GM12873 (cell line): ENCODE results near the gene BRF1.

Experiments used
- TF ChIP-seq, protein P1 (sequence below): IDR thresholded peaks from 2 replicates; pipeline ENCODE4 v1.5.1; 2012; ENCODE audit warnings: low read depth, mild to moderate bottlenecking, moderate library complexity, low read length, control low read depth; ENCODE audit not compliant: insufficient read depth; ENCODE audit errors: missing control alignments

BRF1 gene

DNA sequence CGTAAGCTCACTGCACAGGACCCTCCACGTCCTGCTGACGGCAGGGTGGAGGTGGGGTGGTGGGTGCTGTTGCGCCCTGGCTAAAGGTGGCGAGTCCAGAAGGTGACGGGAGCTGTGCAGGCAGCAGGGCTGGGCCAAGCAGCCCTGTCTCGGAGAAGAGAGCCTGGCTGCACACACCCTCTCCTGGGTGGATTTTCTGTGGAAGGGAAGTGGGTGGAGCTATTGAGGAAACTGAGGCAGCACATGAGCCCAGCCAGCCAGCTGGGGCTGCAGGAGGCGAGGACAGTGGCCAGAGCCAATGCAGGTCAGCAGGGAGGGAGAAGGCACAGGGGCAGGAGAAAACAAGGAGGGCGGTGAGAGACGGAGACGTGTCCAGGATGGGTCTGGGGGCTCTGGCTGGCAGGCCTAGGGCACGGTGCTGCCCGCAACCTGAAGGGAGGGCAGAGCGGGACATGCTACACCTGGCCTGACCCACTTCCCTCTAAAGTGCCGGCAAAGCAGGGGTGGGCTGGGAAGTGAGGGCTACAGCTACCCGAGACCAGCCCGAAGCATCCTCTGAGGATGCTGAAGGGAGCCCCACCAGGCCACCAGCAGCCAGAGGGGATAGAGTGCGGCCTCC is 32.0 kb downstream of the BRF1 start:
- TF ChIP-seq, protein P1, sequence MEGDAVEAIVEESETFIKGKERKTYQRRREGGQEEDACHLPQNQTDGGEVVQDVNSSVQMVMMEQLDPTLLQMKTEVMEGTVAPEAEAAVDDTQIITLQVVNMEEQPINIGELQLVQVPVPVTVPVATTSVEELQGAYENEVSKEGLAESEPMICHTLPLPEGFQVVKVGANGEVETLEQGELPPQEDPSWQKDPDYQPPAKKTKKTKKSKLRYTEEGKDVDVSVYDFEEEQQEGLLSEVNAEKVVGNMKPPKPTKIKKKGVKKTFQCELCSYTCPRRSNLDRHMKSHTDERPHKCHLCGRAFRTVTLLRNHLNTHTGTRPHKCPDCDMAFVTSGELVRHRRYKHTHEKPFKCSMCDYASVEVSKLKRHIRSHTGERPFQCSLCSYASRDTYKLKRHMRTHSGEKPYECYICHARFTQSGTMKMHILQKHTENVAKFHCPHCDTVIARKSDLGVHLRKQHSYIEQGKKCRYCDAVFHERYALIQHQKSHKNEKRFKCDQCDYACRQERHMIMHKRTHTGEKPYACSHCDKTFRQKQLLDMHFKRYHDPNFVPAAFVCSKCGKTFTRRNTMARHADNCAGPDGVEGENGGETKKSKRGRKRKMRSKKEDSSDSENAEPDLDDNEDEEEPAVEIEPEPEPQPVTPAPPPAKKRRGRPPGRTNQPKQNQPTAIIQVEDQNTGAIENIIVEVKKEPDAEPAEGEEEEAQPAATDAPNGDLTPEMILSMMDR: no peak

DNA sequence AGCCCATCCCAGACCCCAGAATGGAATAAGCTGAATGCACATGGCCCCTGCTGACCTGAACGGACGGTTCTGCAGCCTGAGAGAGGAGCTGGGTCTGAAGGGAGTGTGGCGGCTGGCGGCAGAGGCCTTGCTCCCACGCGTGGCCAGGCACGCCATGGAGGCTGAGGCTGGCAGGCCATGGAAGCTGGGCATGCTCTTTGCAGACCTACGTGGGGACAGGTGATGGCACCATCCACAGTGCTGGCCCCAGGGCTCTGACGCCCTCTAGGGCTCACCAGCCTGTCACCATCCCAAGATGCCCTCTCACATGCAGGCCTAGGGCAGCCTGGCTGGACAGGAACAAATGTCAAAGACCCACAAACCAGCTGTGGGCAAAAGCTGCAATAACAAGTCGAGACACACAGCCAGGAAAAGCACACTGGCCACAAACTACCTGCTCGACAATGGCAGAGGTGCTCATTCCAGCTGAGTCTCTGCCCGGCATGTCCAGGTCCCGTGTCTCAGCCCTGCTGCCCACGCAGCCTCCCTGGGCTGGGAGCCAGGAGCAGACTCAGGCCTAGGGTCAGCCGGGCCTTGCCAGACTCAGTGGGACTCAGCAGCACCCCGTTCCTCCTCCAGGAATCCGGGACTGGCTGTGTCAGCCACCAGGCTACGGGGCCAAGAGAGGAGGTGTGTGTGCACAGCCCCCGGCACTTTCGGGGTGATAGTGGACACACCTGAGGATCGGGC is 32.8 kb downstream of the BRF1 start:
- TF ChIP-seq, protein P1: no peak

DNA sequence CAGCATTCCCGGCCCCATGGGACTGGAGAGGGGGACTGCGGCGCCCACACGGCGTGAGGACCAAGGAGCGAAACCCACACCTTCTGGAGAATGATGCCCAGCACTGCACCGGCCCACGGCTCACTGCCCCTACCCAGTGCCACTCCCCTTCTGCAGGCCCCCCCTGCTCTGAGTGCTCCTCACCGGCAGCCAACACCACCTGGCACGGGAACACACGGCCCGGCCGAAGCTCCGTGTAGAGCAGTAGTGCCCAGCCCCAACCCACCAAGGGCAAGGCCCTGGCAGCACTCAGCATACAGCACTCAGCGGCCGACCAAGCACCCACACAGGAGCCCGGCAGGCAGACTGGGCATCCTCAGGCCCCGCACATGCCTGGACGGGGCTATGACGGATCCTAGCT is 39.0 kb downstream of the BRF1 start:
- TF ChIP-seq, protein P1: no peak

DNA sequence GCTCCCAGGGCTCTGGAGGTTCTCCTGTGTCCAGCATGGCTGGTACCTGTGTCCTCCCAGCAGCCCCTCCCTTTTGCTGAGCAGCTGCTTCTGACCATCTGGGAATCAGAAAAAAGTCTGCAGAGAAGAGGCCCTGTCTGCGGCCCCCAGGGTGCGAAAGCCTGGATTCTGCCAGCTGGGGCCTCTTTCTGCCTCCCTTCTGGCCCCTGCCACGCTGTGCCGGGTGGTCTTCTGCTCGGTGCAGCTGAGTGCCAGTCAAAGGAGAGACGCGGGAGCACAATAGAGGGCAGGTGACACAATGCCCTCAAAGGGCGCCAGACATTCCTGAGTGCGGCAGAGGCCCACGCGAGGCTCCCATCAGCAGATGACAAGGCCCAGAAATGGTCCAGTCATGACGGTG is 39.8 kb downstream of the BRF1 start:
- TF ChIP-seq, protein P1: no peak

DNA sequence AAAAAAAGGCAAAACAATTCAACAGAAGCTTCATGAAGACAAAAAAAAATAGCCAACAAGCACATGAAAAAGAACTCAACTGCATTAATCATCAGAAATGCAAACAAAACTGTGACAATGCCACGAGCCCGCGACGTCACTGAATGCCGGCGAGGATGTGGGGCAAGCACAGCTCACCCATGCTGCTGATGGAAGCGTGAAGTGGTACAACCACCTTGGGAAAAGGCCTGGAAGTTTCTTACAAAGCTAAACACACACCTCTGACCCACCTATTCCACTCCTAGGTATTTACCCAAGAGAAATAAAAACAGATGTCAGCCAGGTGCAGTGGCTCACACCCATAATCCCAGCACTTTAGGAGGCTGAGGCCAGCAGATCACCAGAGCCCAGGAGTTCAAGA is 42.0 kb downstream of the BRF1 start:
- TF ChIP-seq, protein P1: no peak

DNA sequence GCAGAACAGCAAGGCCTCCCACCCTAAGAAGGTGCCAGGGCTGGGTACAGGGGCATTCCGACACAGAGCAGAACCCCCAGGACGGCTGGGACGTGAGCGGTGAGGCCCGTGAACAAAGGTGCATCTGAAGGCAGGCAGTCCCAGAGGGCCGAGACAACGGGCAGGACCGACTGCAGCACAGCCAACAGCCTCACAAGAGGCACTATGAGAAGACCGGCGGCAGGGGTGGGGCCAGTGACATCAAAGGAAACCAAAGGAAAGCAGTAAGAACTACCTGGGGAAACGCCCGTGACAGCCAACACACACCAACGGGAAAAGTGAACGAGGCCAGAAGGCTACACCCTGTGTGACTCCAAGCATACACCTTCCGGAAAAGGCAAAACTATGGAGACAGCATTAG is 43.3 kb downstream of the BRF1 start:
- TF ChIP-seq, protein P1: no peak

DNA sequence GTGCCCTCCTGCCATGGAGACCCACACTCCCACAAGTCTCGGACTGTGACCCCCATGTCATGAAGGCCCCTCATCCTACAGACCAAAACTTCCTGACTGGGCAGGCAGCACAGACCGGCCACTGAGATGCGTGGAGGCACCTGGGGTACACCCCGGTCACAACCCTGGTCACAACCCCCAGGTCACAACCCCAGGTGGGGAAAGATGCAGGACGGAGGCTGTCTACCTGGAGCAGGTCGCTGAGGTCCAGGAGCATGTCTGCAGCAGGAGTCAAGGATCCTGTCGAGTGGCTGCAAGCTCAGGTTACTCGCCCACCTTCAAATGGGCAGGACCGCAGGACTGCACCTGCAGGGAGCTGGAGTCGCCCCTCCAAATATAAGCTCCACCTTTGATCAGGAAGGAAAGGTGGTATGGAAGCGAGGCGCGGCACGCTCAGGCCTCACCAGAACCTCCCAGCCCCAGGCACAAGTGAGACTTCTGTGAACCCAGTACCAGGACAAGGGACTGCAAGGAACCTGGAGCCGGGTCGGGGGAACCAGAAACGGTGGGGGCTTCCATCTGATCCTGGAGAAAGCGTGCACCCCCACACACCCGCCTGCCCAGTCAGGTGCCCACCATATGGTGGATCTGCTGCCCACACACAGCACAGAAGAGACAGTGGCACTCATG is 44.4 kb downstream of the BRF1 start:
- TF ChIP-seq, protein P1: no peak
